Activated naive CD4-positive, alpha-beta T cell treated with Interleukin-2 at 50 U/mL for 16 hours (primary cell): ENCODE measurements around the gene ZBTB38.
A peak's percentile ranks its signal among the peaks of the same experiment; 100 is the strongest.

Source experiments
- DNase-seq: peaks from one replicate; pipeline ENCODE4 v3.0.0-alpha.2; 2020

Gene ZBTB38

GRCh38 chr3:141367038-141367730, 1.1 kb upstream of the ZBTB38 start:
- DNase-seq = no peak

- DNase-seq = no peak
These were observed 856 bp downstream of the ZBTB38 start for GRCh38 chr3:141368925-141369794.

- peak; percentile 49 for DNase-seq
These were observed 1.8 kb downstream of the ZBTB38 start for GRCh38 chr3:141370065-141370533.

GRCh38 chr3:141371882-141372281, 3.6 kb downstream of the ZBTB38 start:
- no peak for DNase-seq

- no peak for DNase-seq
These were observed 4.4 kb downstream of the ZBTB38 start for GRCh38 chr3:141372656-141373055.

GRCh38 chr3:141373232-141373631, 4.9 kb downstream of the ZBTB38 start:
- DNase-seq = no peak

- DNase-seq = no peak
These were observed 5.6 kb downstream of the ZBTB38 start for GRCh38 chr3:141373768-141374526.

GRCh38 chr3:141375381-141376301, 7.3 kb downstream of the ZBTB38 start:
- no peak for DNase-seq

- no peak for DNase-seq
These were observed 9.1 kb downstream of the ZBTB38 start for GRCh38 chr3:141377377-141377776.

- DNase-seq = no peak
These were observed 10.3 kb downstream of the ZBTB38 start for GRCh38 chr3:141378556-141378955.

GRCh38 chr3:141379250-141379966, 11.1 kb downstream of the ZBTB38 start:
- DNase-seq = peak; percentile 37

GRCh38 chr3:141380279-141380678, 12.0 kb downstream of the ZBTB38 start:
- no peak for DNase-seq

- DNase-seq = no peak
These were observed 12.7 kb downstream of the ZBTB38 start for GRCh38 chr3:141380987-141381386.

- no peak for DNase-seq
These were observed 14.3 kb downstream of the ZBTB38 start for GRCh38 chr3:141382571-141382970.

- no peak for DNase-seq
These were observed 15.3 kb downstream of the ZBTB38 start for GRCh38 chr3:141383555-141384129.

- DNase-seq = no peak
These were observed 15.9 kb downstream of the ZBTB38 start for GRCh38 chr3:141384157-141384556.

- no peak for DNase-seq
These were observed 16.3 kb downstream of the ZBTB38 start for GRCh38 chr3:141384575-141384974.

GRCh38 chr3:141385406-141386125, 17.3 kb downstream of the ZBTB38 start:
- no peak for DNase-seq

GRCh38 chr3:141386126-141386488, 17.8 kb downstream of the ZBTB38 start:
- no peak for DNase-seq

- DNase-seq = no peak
These were observed 18.4 kb downstream of the ZBTB38 start for GRCh38 chr3:141386611-141387111.
